Keratinocyte (primary cell): Measurements from ENCODE around the gene NEU4. TPM values are rescaled to one million over a fixed set of nuclear protein-coding genes. Genes with fewer than 3 reads are reported as not detected.
"Not testable (repeated sequence)": the region's sequence is repeated elsewhere in the genome, so short reads cannot be mapped to it uniquely, and the experiment has no call there.

Experiments used
- DNase-seq: peaks from one replicate; pipeline ENCODE4 v3.0.0-alpha.2; 2011; ENCODE audit warnings: low read depth, missing footprints, low spot score
- FAIRE-seq: peaks from 2 replicates; lab custom pipeline; 2011; peaks lifted over from hg19 to GRCh38; lab: Jason Lieb, UNC
- H2AFZ ChIP-seq: 2 replicates; pipeline ENCODE4 v1.6.0; 2012; ENCODE audit warnings: low read length, control low read depth, inconsistent platforms; ENCODE audit not compliant: control insufficient read depth
- H3K27ac ChIP-seq: 2 replicates; pipeline ENCODE4 v1.5.1; 2011; ENCODE audit warnings: low read length; ENCODE audit not compliant: control insufficient read depth, insufficient read depth
- H3K27me3 ChIP-seq: 3 replicates; pipeline ENCODE4 v1.6.0; 2011; ENCODE audit warnings: low read length; ENCODE audit not compliant: control insufficient read depth, insufficient read depth; ENCODE audit errors: extremely low read depth
- H3K36me3 ChIP-seq, 2 experiments: 2 replicates in 1 of 2; 3 replicates in 1 of 2; pipeline ENCODE4 v1.5.1; 2011; ENCODE audit warnings: low read length in 2 of 2, mild to moderate bottlenecking in 1 of 2; ENCODE audit not compliant: control insufficient read depth in 2 of 2, insufficient read depth in 2 of 2; ENCODE audit errors: extremely low read depth in 1 of 2
- H3K4me1 ChIP-seq: 3 replicates; pipeline ENCODE4 v1.5.1; 2011; ENCODE audit warnings: low read length; ENCODE audit not compliant: control insufficient read depth, insufficient read depth; ENCODE audit errors: extremely low read depth
- H3K4me2 ChIP-seq: 3 replicates; pipeline ENCODE4 v1.6.0; 2011; ENCODE audit warnings: low read depth, low read length; ENCODE audit not compliant: control insufficient read depth, insufficient read depth; ENCODE audit errors: extremely low read depth
- H3K4me3 ChIP-seq, 3 experiments: fragments of 200-600 bp in 1 of 3; sonication (generic) in 1 of 3; 2 replicates in 2 of 3; 3 replicates in 1 of 3; pipeline ENCODE4 v1.5.1; 2011 to 2016; ENCODE audit warnings: low read length in 3 of 3, mild to moderate bottlenecking in 3 of 3, control low read depth in 2 of 3, inconsistent platforms in 1 of 3, low read depth in 1 of 3, mixed read lengths in 1 of 3, mixed run types in 1 of 3, moderate library complexity in 1 of 3; ENCODE audit not compliant: control insufficient read depth in 2 of 3, insufficient read depth in 2 of 3; ENCODE audit errors: extremely low read depth in 1 of 3
- H3K79me2 ChIP-seq: 2 replicates; pipeline ENCODE4 v1.6.0; 2012; ENCODE audit warnings: low read length; ENCODE audit not compliant: control insufficient read depth, insufficient read depth
- H3K9ac ChIP-seq: 3 replicates; pipeline ENCODE4 v1.6.0; 2011; ENCODE audit warnings: low read length; ENCODE audit not compliant: control insufficient read depth, insufficient read depth; ENCODE audit errors: extremely low read depth
- H3K9me1 ChIP-seq: 3 replicates; pipeline ENCODE4 v1.6.0; 2011; ENCODE audit warnings: low read length; ENCODE audit not compliant: control insufficient read depth, insufficient read depth; ENCODE audit errors: extremely low read depth
- H3K9me3 ChIP-seq: 2 replicates; pipeline ENCODE4 v1.5.1; 2012; ENCODE audit warnings: low read depth, low read length; ENCODE audit not compliant: control insufficient read depth
- H4K20me1 ChIP-seq: 3 replicates; pipeline ENCODE4 v1.6.0; 2011; ENCODE audit warnings: low read length; ENCODE audit not compliant: control insufficient read depth, insufficient read depth; ENCODE audit errors: extremely low read depth
- EZH2 ChIP-seq: IDR thresholded peaks from one replicate; pipeline ENCODE4 v1.6.1; 2012; ENCODE audit warnings: inconsistent platforms, mild to moderate bottlenecking, low read length, moderate library complexity
- dilution Hi-C: fragments of 300-500 bp; cut with MboI; formaldehyde crosslinking; loops from one replicate; pipeline ENCODE4 v1.7.0; 2020; ENCODE audit warnings: low sequenced_read_pairs; ENCODE audit not compliant: extremely low pct_ligation_motif_present
- polyA plus RNA-seq, 5 experiments: library from polyadenylated mRNA; depleted of rRNA in 3 of 5; stranded (reverse) in 3 of 5; stranded (forward) in 1 of 5; unstranded in 1 of 5; fragments of >200 nt; gene quantifications; 1 replicate in 1 of 5; 2 replicates in 3 of 5; 3 replicates in 1 of 5; pipeline versions ENCODE4 v1.2.1 to v1.2.3, GENCODE V29; 2011 to 2012; ENCODE audit warnings: missing spikeins in 2 of 5, low read depth in 1 of 5, low replicate concordance in 1 of 5
- TF ChIP-seq, protein P1 (sequence below), 3 experiments: IDR thresholded peaks in 1 of 3; conservative IDR thresholded peaks in 1 of 3; optimal IDR thresholded peaks in 1 of 3; 2 replicates in 2 of 3; 3 replicates in 1 of 3; pipeline versions ENCODE3 to v1.5.1; 2011; ENCODE audit warnings: low read length in 3 of 3, mild to moderate bottlenecking in 3 of 3, moderate library complexity in 2 of 3, control low read depth in 1 of 3, inconsistent platforms in 1 of 3; ENCODE audit not compliant: insufficient read depth in 2 of 3; ENCODE audit errors: extremely low read depth in 1 of 3

NEU4 gene
- polyA plus RNA-seq, 1 donor (not counting 4 experiments of a cell fraction or from before 2014, with no cell fraction given) = not detected

DNA sequence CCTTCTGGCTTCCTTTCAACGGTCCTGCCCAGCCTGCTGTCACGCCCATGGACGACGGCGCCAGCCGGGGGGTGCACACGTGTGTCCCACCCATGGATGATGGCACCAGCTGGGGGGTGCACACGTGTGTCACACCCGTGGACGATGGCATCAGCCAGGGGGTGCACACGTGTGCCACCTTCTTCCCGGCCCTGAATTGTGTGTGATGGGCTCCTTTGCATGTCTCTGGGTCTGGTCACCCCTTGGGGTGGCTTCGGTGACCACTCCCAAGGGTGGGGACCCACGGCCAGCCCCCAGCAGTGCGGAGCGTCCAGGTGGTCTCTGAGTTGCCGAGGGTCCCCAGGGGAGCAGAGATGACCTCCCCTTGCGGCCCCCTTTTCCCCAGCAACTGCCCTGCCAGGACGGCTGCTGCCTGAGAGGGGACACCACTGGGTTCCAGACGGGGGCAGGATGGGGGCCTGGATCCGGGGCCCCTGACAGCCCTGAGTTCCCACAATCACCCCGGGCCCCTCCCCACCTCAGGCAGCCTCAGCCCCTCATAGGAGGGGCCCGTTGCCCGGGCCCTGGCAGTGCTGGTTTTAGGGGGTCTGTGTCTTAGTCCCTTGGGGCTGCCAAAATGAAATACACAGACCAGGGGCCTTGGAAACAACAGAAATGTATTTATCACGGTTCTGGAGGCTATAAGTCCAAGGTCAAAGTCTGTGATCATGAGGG, 9.4 kb downstream of the NEU4 start:
- TF ChIP-seq, protein P1, sequence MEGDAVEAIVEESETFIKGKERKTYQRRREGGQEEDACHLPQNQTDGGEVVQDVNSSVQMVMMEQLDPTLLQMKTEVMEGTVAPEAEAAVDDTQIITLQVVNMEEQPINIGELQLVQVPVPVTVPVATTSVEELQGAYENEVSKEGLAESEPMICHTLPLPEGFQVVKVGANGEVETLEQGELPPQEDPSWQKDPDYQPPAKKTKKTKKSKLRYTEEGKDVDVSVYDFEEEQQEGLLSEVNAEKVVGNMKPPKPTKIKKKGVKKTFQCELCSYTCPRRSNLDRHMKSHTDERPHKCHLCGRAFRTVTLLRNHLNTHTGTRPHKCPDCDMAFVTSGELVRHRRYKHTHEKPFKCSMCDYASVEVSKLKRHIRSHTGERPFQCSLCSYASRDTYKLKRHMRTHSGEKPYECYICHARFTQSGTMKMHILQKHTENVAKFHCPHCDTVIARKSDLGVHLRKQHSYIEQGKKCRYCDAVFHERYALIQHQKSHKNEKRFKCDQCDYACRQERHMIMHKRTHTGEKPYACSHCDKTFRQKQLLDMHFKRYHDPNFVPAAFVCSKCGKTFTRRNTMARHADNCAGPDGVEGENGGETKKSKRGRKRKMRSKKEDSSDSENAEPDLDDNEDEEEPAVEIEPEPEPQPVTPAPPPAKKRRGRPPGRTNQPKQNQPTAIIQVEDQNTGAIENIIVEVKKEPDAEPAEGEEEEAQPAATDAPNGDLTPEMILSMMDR (optimal IDR thresholded peaks at IDR 0.05 in 1 of 3, IDR thresholded peaks at IDR 0.05 in 1 of 3, conservative IDR thresholded peaks at IDR 0.05 in 1 of 3; ENCODE audit: extremely low read depth in 1 of 3, insufficient read depth in 2 of 3, low read length in 3 of 3) = no peak
- no peak for TF ChIP-seq EZH2
- no peaks in the 10 kb centered on the region for H3K36me3 ChIP-seq

DNA sequence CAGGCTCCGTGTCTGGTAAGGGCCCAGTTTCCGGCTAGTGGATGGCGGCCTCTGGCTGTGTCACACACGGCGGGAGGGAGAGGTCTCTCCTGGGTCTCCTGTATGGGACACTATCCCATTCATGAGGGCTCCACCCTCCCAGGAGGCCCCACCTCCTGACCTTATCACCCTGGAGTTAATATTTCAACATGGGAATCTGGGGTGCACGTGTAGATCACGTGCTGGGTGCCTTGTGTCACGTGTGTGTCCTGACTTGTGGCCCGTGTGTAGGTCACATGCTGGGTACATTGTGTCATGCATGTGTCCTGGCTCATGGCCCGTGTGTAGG, 9.9 kb downstream of the NEU4 start:
- no peak overlapping the region for H3K4me3 ChIP-seq
- H3K27me3 ChIP-seq = peaks cover 12% of the 10 kb centered on the region
- H3K9me1 ChIP-seq = no peaks in the 10 kb centered on the region
- no peak overlapping the region for H2AFZ ChIP-seq
- no peak overlapping the region for H3K4me2 ChIP-seq
- no peak overlapping the region for H3K9ac ChIP-seq
- H3K27ac ChIP-seq = no peak overlapping the region
- dilution Hi-C loops = no loop called here
- no peak for FAIRE-seq
- no peak for DNase-seq
- no peaks in the 10 kb centered on the region for H4K20me1 ChIP-seq
- no peaks in the 10 kb centered on the region for H3K4me1 ChIP-seq
- no peaks in the 10 kb centered on the region for H3K9me3 ChIP-seq
- no peaks in the 10 kb centered on the region for H3K79me2 ChIP-seq
- no peaks in the 10 kb centered on the region for H3K36me3 ChIP-seq
- TF ChIP-seq, protein P1 (optimal IDR thresholded peaks at IDR 0.05 in 1 of 3, IDR thresholded peaks at IDR 0.05 in 1 of 3, conservative IDR thresholded peaks at IDR 0.05 in 1 of 3; ENCODE audit: extremely low read depth in 1 of 3, insufficient read depth in 2 of 3, low read length in 3 of 3) = no peak
- no peak for TF ChIP-seq EZH2

More for the DNA sequence above, 9.4 kb downstream of the NEU4 start:
- FAIRE-seq (no peak), DNase-seq (no peak)
- H3K79me2 ChIP-seq = no peaks in the 10 kb centered on the region
- H3K9ac ChIP-seq = no peak overlapping the region
- no peak overlapping the region for H2AFZ ChIP-seq
- no peak overlapping the region for H3K4me3 ChIP-seq
- H3K27ac ChIP-seq = no peak overlapping the region
- no peaks in the 10 kb centered on the region for H3K9me1 ChIP-seq
- no peaks in the 10 kb centered on the region for H3K4me1 ChIP-seq
- H3K4me2 ChIP-seq = no peak overlapping the region
- no peaks in the 10 kb centered on the region for H4K20me1 ChIP-seq
- dilution Hi-C loops = no loop called here
- no peaks in the 10 kb centered on the region for H3K9me3 ChIP-seq
- peaks cover 12% of the 10 kb centered on the region for H3K27me3 ChIP-seq

GRCh38 chr2:241819947-241820624, 11.1 kb downstream of the NEU4 start:
- H3K4me1 ChIP-seq, H3K27ac ChIP-seq, H3K9ac ChIP-seq, DNase-seq, H3K4me3 ChIP-seq, H3K36me3 ChIP-seq, H2AFZ ChIP-seq, H3K9me3 ChIP-seq, FAIRE-seq, H4K20me1 ChIP-seq, H3K4me2 ChIP-seq, H3K79me2 ChIP-seq, dilution Hi-C loops, H3K9me1 ChIP-seq: not testable (repeated sequence)
- H3K27me3 ChIP-seq = peaks cover 12% of the 10 kb centered on the region
